Measurements from ENCODE around the gene PDE11A.

PDE11A gene

DNA sequence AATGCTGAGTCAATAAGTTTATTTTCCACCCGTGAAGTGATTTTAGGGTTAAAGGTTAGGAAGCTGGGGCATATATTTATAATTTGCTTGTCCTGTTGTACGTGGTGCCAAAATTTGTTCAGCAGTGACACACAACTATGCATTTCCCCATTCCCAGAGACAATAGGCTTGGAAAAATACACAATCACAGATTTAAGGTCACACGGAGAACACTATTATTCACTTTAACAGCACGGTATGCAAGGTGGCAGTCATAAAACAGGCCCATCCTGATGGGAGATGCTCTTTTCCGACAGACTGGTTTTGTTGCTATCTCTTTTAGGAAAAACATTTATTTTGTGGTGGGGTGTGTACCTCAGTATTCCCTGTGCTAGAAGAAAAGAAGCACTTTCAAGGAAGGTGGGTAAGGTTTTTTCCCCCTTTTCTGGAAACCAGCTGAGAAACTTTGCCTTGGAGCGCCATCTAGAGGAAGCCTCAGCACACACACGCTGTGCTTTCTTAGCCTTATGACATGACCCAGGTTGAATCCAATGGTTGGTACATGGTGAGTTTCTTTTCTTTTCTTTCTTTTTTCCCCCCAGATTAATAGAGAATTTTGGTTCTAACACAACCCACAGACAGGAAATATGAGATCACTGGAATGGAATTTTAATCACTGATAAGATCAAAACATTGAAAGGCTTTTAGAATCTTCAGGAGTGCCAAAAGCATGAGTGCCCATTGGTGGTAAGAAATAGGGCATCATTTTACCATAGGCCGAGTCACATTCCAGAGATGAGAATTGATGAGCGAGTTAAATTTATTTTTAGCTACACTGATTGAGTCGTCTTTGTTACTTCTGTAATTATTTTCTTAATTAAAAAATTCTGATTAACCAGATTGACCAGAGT lies 347.9 kb downstream of the PDE11A start:
- peak; percentile 77 for DNase-seq (ENCODE audit: low spot score)

DNA sequence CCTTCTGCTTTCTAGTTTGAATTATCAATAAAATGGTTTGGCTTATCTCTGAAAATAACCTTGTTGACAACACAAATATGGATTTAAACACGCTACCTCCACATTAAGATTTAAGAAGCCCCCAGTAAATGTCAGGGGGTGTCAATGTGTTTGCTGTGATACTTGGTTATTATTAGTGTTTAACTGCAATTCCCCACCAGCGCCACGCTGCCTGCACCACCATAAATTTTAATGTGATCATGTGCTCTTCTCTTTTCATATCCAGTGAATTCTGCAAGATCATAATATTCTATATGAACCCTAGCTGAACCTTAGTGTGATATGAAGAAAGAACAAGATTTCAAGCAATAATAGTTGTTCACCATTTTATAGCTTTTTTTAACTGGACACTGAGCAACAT lies 349.3 kb downstream of the PDE11A start:
- DNase-seq (ENCODE audit: low spot score): no peak

GRCh38 chr2:177721818-177722567 lies 350.6 kb downstream of the PDE11A start:
- no peak for DNase-seq (ENCODE audit: low spot score)

- DNase-seq (ENCODE audit: low spot score): no peak
Measured at GRCh38 chr2:177721087-177721486, 351.5 kb downstream of the PDE11A start.

- DNase-seq (ENCODE audit: low spot score): no peak
Measured at GRCh38 chr2:177717831-177718618, 354.6 kb downstream of the PDE11A start.

GRCh38 chr2:177716484-177716883 lies 356.1 kb downstream of the PDE11A start:
- DNase-seq (ENCODE audit: low spot score): no peak

DNA sequence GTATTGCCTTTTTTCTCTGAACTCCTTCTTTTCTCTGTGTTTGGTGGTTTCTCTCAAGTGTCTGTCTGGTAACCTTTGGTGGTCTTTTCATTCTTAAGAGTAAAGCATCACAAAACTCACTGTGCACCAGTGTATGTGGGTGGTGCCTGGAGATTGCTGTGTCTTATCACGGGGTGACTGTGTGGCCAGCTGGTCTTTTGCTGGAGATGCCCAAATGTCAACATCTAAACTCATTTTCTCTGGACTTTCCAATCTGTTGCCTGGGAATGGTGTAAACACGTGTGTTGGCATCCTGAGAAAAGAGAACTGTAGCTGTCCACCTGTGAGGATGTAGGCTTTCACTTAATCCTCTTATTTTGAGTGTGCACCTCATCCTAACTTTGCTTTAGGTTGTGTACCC lies 356.8 kb downstream of the PDE11A start:
- no peak for DNase-seq (ENCODE audit: low spot score)

GRCh38 chr2:177714704-177715103 lies 357.9 kb downstream of the PDE11A start:
- DNase-seq (ENCODE audit: low spot score): no peak

- no peak for DNase-seq (ENCODE audit: low spot score)
Measured at GRCh38 chr2:177712462-177712861, 360.1 kb downstream of the PDE11A start.

DNA sequence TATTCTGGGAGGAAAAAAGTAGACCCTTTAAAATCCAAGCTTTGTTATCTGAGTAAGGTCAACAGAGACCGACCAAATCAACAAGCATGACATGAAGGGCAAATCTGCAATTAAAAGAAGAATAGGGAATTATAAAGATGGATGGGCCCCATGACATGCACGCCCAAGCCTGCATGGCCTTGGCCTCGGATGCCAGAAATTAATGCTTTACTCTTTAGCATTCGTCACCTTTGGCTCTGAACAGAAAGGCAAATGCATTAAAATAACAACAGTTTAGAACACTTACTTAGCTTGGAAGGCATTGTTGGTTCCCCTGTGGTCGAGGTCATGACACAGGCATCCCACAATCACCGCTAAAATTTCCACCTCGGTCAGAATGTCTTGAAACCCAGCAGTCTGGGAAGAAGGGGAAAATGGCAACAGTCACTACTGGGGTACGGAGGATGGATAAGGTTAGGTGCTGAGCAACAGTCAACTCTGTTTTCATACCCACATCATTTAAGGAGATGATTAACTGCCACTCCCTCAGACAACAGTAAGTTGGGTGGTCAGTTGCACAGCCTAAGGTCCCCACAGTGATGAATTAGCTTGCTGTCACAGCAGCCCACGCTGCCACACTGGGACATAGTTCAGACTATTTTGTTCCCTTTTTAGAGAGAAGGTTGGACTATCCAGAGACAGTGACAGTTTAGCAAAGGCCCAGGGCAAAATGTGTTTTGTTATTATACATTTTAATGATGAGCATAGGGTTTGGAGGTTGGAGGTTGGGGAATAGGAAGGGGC lies 360.9 kb downstream of the PDE11A start:
- no peak for DNase-seq (ENCODE audit: low spot score)

DNA sequence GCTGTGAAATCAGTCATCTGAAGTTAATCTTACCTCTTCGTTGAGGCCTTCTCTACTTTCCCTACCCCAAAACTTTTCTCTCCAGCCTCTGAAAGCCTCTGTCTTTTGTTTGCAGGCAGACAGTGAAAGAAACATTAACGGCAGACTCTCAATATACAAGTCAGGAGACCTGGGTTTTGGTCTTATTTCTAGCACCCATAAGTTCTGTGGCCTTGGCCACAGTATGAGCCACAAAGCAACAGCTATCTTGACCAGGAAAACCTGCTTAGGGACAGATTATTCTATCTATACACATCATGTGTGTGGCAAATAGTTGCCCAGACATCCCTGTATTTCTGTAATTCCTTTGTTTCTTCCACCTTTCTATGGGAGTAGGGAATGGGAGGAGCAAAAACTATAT lies 361.7 kb downstream of the PDE11A start:
- DNase-seq (ENCODE audit: low spot score): no peak

DNA sequence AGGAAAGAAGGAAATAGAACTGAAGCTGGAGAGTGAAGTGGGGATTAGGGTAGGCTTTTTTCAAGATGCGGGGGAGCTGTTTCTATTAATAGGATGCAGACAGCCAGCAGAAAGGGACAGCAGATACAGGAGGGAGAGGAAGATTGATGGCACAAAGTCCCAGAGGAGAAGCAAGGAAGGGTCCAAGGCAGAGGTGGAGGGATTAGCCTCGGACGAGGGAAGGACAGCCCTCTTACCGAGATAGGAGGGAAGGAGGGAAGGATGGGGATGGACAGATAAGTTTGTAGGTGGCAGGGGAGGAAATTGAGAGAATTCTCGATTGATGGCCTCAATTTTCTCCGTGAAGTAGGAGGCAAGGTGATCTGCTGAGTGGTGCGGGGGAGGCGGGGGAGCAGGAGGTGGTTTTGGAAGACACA lies 362.6 kb downstream of the PDE11A start:
- no peak for DNase-seq (ENCODE audit: low spot score)

DNA sequence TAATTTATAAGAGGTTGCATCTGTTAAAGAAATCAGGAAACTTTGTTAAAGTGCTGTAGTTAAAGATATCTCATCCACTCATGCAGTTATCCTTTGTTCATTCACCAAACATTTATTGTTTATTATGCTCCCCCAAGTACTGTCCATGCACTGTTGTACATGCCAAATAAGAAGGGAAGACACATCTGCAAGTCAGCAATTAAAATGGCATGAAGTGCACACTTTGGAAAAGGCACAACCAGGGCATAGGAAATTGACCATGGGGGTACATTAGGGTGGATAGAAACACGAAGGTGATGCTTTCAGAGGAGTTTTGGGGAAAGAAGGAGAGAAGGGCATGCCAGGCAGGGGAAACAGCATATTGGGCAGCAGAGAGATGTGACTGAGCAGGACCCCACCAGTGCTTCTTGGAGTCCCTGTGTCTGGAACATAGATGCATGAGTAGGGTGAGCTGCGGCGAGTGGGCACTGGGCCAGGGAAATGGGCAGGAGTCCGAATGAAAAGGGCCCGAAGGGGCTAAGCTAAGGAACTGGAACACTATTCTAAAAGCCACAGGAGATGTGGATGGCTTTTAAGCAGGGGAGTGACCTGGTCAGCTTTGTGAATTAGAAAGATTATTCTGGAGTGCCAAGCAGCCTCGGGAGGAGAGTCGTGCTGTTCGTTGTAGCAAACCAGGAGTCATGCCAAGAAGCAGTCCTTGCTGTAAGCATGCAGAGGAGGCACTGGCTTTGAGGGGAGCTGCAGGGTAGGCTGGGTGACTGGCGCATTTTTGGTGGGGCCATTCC lies 363.7 kb downstream of the PDE11A start:
- no peak for DNase-seq (ENCODE audit: low spot score)

GRCh38 chr2:177708106-177708505 lies 364.5 kb downstream of the PDE11A start:
- DNase-seq (ENCODE audit: low spot score): no peak

DNA sequence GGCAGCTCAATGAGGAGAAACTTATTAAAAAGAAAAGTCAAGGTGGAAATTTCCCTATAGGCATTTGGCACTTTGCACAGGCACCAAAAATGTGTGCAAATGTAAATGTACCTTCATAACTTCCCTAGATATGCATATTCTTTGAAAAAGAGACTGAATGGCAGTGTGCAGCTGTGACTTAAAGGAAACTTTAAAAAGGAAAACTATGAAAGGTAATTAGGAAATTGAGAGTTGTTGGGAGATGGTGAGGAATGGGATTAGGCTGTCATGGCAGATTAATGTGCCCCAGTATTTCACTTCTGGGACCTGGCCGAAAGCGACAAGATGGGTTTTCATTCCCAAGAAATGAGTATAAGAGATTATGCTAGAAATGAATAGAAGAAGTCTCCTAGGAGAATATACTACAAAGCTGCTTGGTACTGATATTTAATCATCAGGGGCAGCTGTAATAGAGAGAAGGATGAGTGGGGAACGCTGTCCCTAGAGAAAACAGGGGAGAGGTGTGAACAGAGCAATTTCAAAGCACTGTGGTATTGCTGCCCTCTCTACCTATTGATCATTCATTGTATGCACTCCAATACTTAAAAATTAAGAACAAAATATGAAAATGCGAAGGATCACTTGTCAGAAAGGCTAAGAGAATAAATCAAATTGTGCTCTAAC lies 366.9 kb downstream of the PDE11A start:
- no peak for DNase-seq (ENCODE audit: low spot score)

GRCh38 chr2:177703159-177703558 lies 369.4 kb downstream of the PDE11A start:
- no peak for DNase-seq (ENCODE audit: low spot score)

GRCh38 chr2:177698281-177698680 lies 374.3 kb downstream of the PDE11A start:
- no peak for DNase-seq (ENCODE audit: low spot score)

DNA sequence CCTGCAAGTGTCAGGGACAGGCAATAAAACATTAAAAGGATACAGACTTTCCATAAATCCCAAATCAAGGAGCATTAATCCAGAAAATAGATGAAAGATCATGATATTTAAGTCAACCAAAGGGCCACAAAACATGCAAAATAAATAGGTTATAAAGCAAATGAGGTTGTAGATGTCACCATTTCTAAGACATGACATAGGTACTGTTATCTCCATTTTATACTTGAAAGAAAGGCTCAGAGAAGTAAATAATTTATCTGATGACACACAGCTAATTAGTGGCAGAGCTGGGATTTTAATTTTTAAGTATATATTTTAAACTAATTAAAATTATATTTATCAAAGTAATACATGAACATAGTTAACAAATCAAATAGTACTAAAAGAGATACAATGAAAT lies 378.2 kb downstream of the PDE11A start:
- DNase-seq (ENCODE audit: low spot score): no peak

- no peak for DNase-seq (ENCODE audit: low spot score)
Measured at GRCh38 chr2:177693658-177694339, 378.8 kb downstream of the PDE11A start.

DNA sequence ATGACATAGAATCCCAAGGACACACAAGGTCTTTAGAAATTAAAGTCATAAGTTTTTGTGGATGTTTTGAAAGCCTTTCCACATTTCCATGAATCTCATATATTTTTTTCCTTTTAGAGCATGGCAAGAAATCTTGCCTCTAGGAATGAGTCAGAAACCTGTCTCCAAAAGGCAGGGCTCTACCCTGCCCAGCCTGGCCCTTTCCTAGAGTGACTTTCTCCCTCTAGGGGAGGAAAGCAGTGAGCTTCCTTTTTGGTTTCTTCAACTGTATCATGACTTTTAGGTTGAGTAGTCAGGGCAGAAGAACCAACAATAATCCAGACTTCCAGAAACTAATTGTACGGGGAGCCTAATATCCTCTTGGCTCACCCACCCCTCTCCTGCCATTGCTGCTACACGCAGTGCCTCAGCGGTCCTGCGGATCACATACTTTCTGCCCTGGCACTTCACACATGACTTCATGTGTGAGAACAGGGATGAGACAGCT lies 379.8 kb downstream of the PDE11A start:
- DNase-seq (ENCODE audit: low spot score): peak; percentile 23

Measured in COLO829 (cell line).